A673 (cell line): ENCODE data around the gene PHF21A. TPM values are rescaled to one million over a fixed set of nuclear protein-coding genes. Genes with fewer than 3 reads are reported as not detected.

ENCODE experiments used
- BruUV-seq: library from RNA; stranded (reverse); fragments of 400-500 nt; replicated peaks from 2 replicates; lab custom pipeline; 2021; lab: Mats Ljungman, UMichigan
- CTCF ChIA-PET: fragments of 300-600 bp; sonication (Branson Sonifier 250); formaldehyde crosslinking; loops from one replicate; lab custom pipeline; 2022; ENCODE audit warnings: antibody characterized with exemption; lab: Charles Lee
- POLR2A ChIA-PET: fragments of 300-600 bp; sonication (Branson Sonifier 250); formaldehyde crosslinking; loops from one replicate; lab custom pipeline; 2022; ENCODE audit warnings: antibody characterized with exemption; ENCODE audit not compliant: low non-redundant PET; lab: Charles Lee
- DNase-seq: peaks from one replicate; pipeline ENCODE4 v3.0.0-alpha.2; 2015; ENCODE audit warnings: low spot score
- H3K27ac ChIP-seq: fragments of 200-600 bp; sonication (generic); 2 replicates; pipeline ENCODE4 v1.5.1; 2016; ENCODE audit warnings: mixed run types, low read depth, mild to moderate bottlenecking, mixed read lengths, antibody characterized with exemption, low read length; ENCODE audit not compliant: poor library complexity, severe bottlenecking
- H3K27me3 ChIP-seq: fragments of 200-600 bp; sonication (generic); replicated peaks from 2 replicates; pipeline ENCODE4 v1.6.1; 2017; ENCODE audit warnings: mixed run types, low read depth, mild to moderate bottlenecking, mixed read lengths, antibody characterized with exemption, low read length; ENCODE audit not compliant: insufficient read depth, poor library complexity
- H3K36me3 ChIP-seq: fragments of 200-600 bp; sonication (generic); 2 replicates; pipeline ENCODE4 v1.6.1; 2016; ENCODE audit warnings: mixed run types, mild to moderate bottlenecking, mixed read lengths, antibody characterized with exemption, low read length; ENCODE audit not compliant: insufficient read depth, poor library complexity, severe bottlenecking
- H3K4me1 ChIP-seq: fragments of 200-600 bp; sonication (generic); 2 replicates; pipeline ENCODE4 v1.6.1; 2017; ENCODE audit warnings: mixed run types, mild to moderate bottlenecking, mixed read lengths, antibody characterized with exemption, low read length; ENCODE audit not compliant: insufficient read depth, poor library complexity, severe bottlenecking
- H3K4me3 ChIP-seq: fragments of 200-600 bp; sonication (generic); 2 replicates; pipeline ENCODE4 v1.5.1; 2016; ENCODE audit warnings: low read depth, mixed run types, mild to moderate bottlenecking, mixed read lengths, low read length; ENCODE audit not compliant: poor library complexity, severe bottlenecking
- H3K9me3 ChIP-seq: fragments of 200-600 bp; sonication (generic); 2 replicates; pipeline ENCODE4 v1.6.1; 2016; ENCODE audit warnings: mixed run types, low read depth, mild to moderate bottlenecking, mixed read lengths, antibody characterized with exemption, low read length; ENCODE audit not compliant: poor library complexity, severe bottlenecking
- EZH2 ChIP-seq: fragments of 200-600 bp; sonication (generic); IDR thresholded peaks from 2 replicates; pipeline ENCODE4 v1.6.1; 2017; ENCODE audit warnings: borderline replicate concordance, low read depth, mild to moderate bottlenecking, mixed read lengths, antibody characterized with exemption, low read length; ENCODE audit not compliant: poor library complexity, severe bottlenecking
- intact Hi-C: fragments of 100-400 bp; cut with micrococcal nuclease; formaldehyde crosslinking; loops from one replicate; pipeline ENCODE4 v1.10.0; 2022; ENCODE audit not compliant: unreplicated experiment
- total RNA-seq: library from RNA; stranded (reverse); gene quantifications from 2 replicates; pipeline ENCODE4 v1.2.3, GENCODE V29; 2021
- TF ChIP-seq, protein P1 (sequence below): fragments of 300-800, 200-600 bp; sonication (generic); conservative IDR thresholded peaks from 2 replicates; pipeline ENCODE4 v1.5.1; 2017; ENCODE audit warnings: low read depth, mild to moderate bottlenecking, antibody characterized with exemption, low read length, moderate library complexity, mixed read lengths

PHF21A gene
- total RNA-seq, 1 experiment from 2014 or later: 77.2 TPM

GRCh38 chr11:45929486-45930030 lies 191.7 kb downstream of the PHF21A start:
- DNase-seq: no peak
- H3K4me3 ChIP-seq: no peak overlapping the region
- H3K9me3 ChIP-seq: no peaks in the 10 kb centered on the region
- ChIA-PET POLR2A (no interaction called here), CTCF (no interaction called here)
- intact Hi-C loops: no loop called here
- BruUV-seq: no TSS peak
- peaks cover 16% of the 10 kb centered on the region for H3K36me3 ChIP-seq
- no peaks in the 10 kb centered on the region for H3K4me1 ChIP-seq
- H3K27ac ChIP-seq: no peak overlapping the region
- H3K27me3 ChIP-seq: no peaks in the 10 kb centered on the region
- TF ChIP-seq, protein P1, sequence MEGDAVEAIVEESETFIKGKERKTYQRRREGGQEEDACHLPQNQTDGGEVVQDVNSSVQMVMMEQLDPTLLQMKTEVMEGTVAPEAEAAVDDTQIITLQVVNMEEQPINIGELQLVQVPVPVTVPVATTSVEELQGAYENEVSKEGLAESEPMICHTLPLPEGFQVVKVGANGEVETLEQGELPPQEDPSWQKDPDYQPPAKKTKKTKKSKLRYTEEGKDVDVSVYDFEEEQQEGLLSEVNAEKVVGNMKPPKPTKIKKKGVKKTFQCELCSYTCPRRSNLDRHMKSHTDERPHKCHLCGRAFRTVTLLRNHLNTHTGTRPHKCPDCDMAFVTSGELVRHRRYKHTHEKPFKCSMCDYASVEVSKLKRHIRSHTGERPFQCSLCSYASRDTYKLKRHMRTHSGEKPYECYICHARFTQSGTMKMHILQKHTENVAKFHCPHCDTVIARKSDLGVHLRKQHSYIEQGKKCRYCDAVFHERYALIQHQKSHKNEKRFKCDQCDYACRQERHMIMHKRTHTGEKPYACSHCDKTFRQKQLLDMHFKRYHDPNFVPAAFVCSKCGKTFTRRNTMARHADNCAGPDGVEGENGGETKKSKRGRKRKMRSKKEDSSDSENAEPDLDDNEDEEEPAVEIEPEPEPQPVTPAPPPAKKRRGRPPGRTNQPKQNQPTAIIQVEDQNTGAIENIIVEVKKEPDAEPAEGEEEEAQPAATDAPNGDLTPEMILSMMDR: no peak
- no peak for TF ChIP-seq EZH2

- no peaks in the 10 kb centered on the region for H3K4me1 ChIP-seq
- BruUV-seq: no TSS peak
- CTCF ChIA-PET: no interaction called here
- POLR2A ChIA-PET: no interaction called here
- no peak overlapping the region for H3K4me3 ChIP-seq
- H3K27me3 ChIP-seq: no peaks in the 10 kb centered on the region
- H3K36me3 ChIP-seq: peaks cover 7% of the 10 kb centered on the region
- H3K27ac ChIP-seq: no peak overlapping the region
- no peaks in the 10 kb centered on the region for H3K9me3 ChIP-seq
- intact Hi-C loops: no loop called here
- TF ChIP-seq, protein P1: no peak
- DNase-seq: no peak
These were observed 192.6 kb downstream of the PHF21A start for GRCh38 chr11:45928535-45929215.

- no peak overlapping the region for H3K4me3 ChIP-seq
- DNase-seq: no peak
- no peaks in the 10 kb centered on the region for H3K27me3 ChIP-seq
- H3K36me3 ChIP-seq: no peaks in the 10 kb centered on the region
- ChIA-PET POLR2A (no interaction called here), CTCF (no interaction called here)
- no TSS peak for BruUV-seq
- peaks cover 5% of the 10 kb centered on the region for H3K4me1 ChIP-seq
- no peaks in the 10 kb centered on the region for H3K9me3 ChIP-seq
- TF ChIP-seq, protein P1: no peak
- no peak for TF ChIP-seq EZH2
- intact Hi-C loops: no loop called here
- no peak overlapping the region for H3K27ac ChIP-seq
These were observed 193.4 kb downstream of the PHF21A start for GRCh38 chr11:45927684-45928413.
